ENCODE results near the gene DLG2.
A peak's percentile ranks its signal among the peaks of the same experiment; 100 is the strongest.
"Not testable (repeated sequence)": the region's sequence is repeated elsewhere in the genome, so short reads cannot be mapped to it uniquely, and the experiment has no call there.

Gene DLG2

GRCh38 chr11:85643191-85643614 is 16.1 kb upstream of the DLG2 start:
- no peak for DNase-seq (ENCODE audit: low spot score)

- no peak for DNase-seq (ENCODE audit: low spot score)
Measured at GRCh38 chr11:85634747-85635146, 7.6 kb upstream of the DLG2 start.

- no peak for DNase-seq (ENCODE audit: low spot score)
Measured at GRCh38 chr11:85628771-85629341, 1.7 kb upstream of the DLG2 start.

- peak; percentile 98 for DNase-seq (ENCODE audit: low spot score)
Measured at GRCh38 chr11:85627998-85628770, 1.0 kb upstream of the DLG2 start, which contains the start of gene TMEM126B. TSS of gene TMEM126B (plus strand) at chr11:85628593. CDS start at chr11:85628608, 15 bp downstream.

- no peak for DNase-seq (ENCODE audit: low spot score)
Measured at GRCh38 chr11:85626496-85626895, 648 bp downstream of the DLG2 start.

- DNase-seq (ENCODE audit: low spot score): no peak
Measured at GRCh38 chr11:85620256-85620655, 6.9 kb downstream of the DLG2 start.

GRCh38 chr11:85619499-85619898 is 7.6 kb downstream of the DLG2 start:
- no peak for DNase-seq (ENCODE audit: low spot score)

GRCh38 chr11:85611643-85612042 is 15.5 kb downstream of the DLG2 start:
- DNase-seq (ENCODE audit: low spot score): not testable (repeated sequence)

- DNase-seq (ENCODE audit: low spot score): not testable (repeated sequence)
Measured at GRCh38 chr11:85609286-85609685, 17.9 kb downstream of the DLG2 start.

- not testable (repeated sequence) for DNase-seq (ENCODE audit: low spot score)
Measured at GRCh38 chr11:85608621-85609020, 18.5 kb downstream of the DLG2 start.

- DNase-seq (ENCODE audit: low spot score): not testable (repeated sequence)
Measured at GRCh38 chr11:85606237-85606636, 20.9 kb downstream of the DLG2 start.

- DNase-seq (ENCODE audit: low spot score): no peak
Measured at GRCh38 chr11:85603220-85603619, 23.9 kb downstream of the DLG2 start.

GRCh38 chr11:85602526-85603213 is 24.5 kb downstream of the DLG2 start:
- no peak for DNase-seq (ENCODE audit: low spot score)

GRCh38 chr11:85599083-85599482 is 28.1 kb downstream of the DLG2 start:
- no peak for DNase-seq (ENCODE audit: low spot score)

GRCh38 chr11:85596886-85597285 is 30.3 kb downstream of the DLG2 start:
- no peak for DNase-seq (ENCODE audit: low spot score)

GRCh38 chr11:85595285-85595884 is 31.8 kb downstream of the DLG2 start:
- DNase-seq (ENCODE audit: low spot score): peak; percentile 47

- DNase-seq (ENCODE audit: low spot score): peak; percentile 41
Measured at GRCh38 chr11:85590848-85591483, 36.2 kb downstream of the DLG2 start.

GRCh38 chr11:85589373-85589772 is 37.8 kb downstream of the DLG2 start:
- no peak for DNase-seq (ENCODE audit: low spot score)

- no peak for DNase-seq (ENCODE audit: low spot score)
Measured at GRCh38 chr11:85582111-85582510, 45.0 kb downstream of the DLG2 start.

GRCh38 chr11:85575388-85575787 is 51.8 kb downstream of the DLG2 start:
- no peak for DNase-seq (ENCODE audit: low spot score)

GRCh38 chr11:85572056-85572455 is 55.1 kb downstream of the DLG2 start:
- no peak for DNase-seq (ENCODE audit: low spot score)

- DNase-seq (ENCODE audit: low spot score): no peak
Measured at GRCh38 chr11:85569525-85569924, 57.6 kb downstream of the DLG2 start.

Measured in SK-N-DZ (cell line).